ENCODE data around the gene NDUFS2.

GRCh38 chr1:161220002-161220401, 17.8 kb downstream of the NDUFS2 start:
- TF ChIP-seq CTCF (IDR thresholded peaks at IDR 0.05): no peak
- no peak for TF ChIP-seq POLR2A (IDR thresholded peaks at IDR 0.05)
